Upper lobe of right lung (tissue), 1 donor: Measurements from ENCODE around the gene FKBP10. TPM values are rescaled to one million over a fixed set of nuclear protein-coding genes. Genes with fewer than 3 reads are reported as not detected.

Experiments
- ATAC-seq: fragments of 200-7000 bp; cut with Tn5 transposase; one replicate; pipeline ENCODE4 v1.9.1; 2020; ENCODE audit warnings: mild to moderate bottlenecking, moderate library complexity
- DNase-seq: peaks from one replicate; pipeline ENCODE4 v3.0.0-alpha.2; 2020
- H3K27ac ChIP-seq: fragments of 200-600 bp; one replicate; pipeline ENCODE4 v1.8.0; 2022
- H3K27me3 ChIP-seq: fragments of 200-600 bp; one replicate; pipeline ENCODE4 v1.8.0; 2022; ENCODE audit warnings: mild to moderate bottlenecking
- H3K36me3 ChIP-seq: fragments of 200-600 bp; one replicate; pipeline ENCODE4 v1.8.0; 2022
- H3K4me1 ChIP-seq: fragments of 200-600 bp; one replicate; pipeline ENCODE4 v1.8.0; 2022
- H3K4me3 ChIP-seq: fragments of 200-600 bp; one replicate; pipeline ENCODE4 v1.8.0; 2022; ENCODE audit warnings: mild to moderate bottlenecking
- H3K9me3 ChIP-seq: fragments of 200-600 bp; one replicate; pipeline ENCODE4 v1.8.0; 2022
- CTCF ChIP-seq: fragments of 200-600 bp; IDR thresholded peaks from one replicate; pipeline ENCODE4 v1.8.0; 2022; ENCODE audit warnings: antibody characterized with exemption
- intact Hi-C: fragments of 100-400 bp; cut with DNase I; formaldehyde crosslinking; loops from one replicate; pipeline ENCODE4 v1.11.0; 2022
- total RNA-seq: library from RNA; stranded (reverse); fragmentation: NEBNext Ultra II Directional; extraction: Animal tissue kit (Norgen Biotek cat#: 25700); gene quantifications from one replicate; pipeline ENCODE4 v1.2.1, GENCODE V29; 2021
- donor health status: DM: no; HTN: yes; CAD: no; lungs with severe emphysema.

Gene FKBP10
- total RNA-seq, 1 donor from 2014 or later, result 34.5 TPM

GRCh38 chr17:41811549-41812380, 1.0 kb upstream of the FKBP10 start, which contains the start of gene P3H4:
P3H4 (minus strand) TSS chr17:41811949; CDS start chr17:41811915, 34 bp downstream.
- peak; percentile 90 for DNase-seq

GRCh38 chr17:41813152-41813680, 412 bp downstream of the FKBP10 start:
- Histone ChIP-seq H3K4me1 (peaks cover 25% of the 10 kb centered on the region), H3K27ac (peak overlapping the region; percentile 20), H3K4me3 (peak overlapping the region; percentile 69), H3K9me3 (no peaks in the 10 kb centered on the region), H3K36me3 (no peaks in the 10 kb centered on the region), H3K27me3 (no peaks in the 10 kb centered on the region)
- DNase-seq (no peak), ATAC-seq (no peak)
- TF ChIP-seq CTCF, result no peak
- intact Hi-C loops, result no loop called here

More at GRCh38 chr17:41811549-41812380, 1.0 kb upstream of the FKBP10 start, which contains the start of gene P3H4:
- Histone ChIP-seq H3K27me3 (no peaks in the 10 kb centered on the region), H3K36me3 (no peaks in the 10 kb centered on the region), H3K27ac (peak within 1 kb of the TSS; percentile 72), H3K4me1 (peaks cover 25% of the 10 kb centered on the region), H3K9me3 (no peaks in the 10 kb centered on the region), H3K4me3 (peak within 1 kb of the TSS; percentile 69)
- intact Hi-C loops, result no loop called here
- TF ChIP-seq CTCF, result peak; percentile 70
- ATAC-seq, result peak; percentile 93

- ATAC-seq (no peak), DNase-seq (no peak)
- intact Hi-C loops, result no loop called here
- TF ChIP-seq CTCF, result no peak
- Histone ChIP-seq H3K9me3 (no peaks in the 10 kb centered on the region), H3K36me3 (no peaks in the 10 kb centered on the region), H3K4me1 (peaks cover 25% of the 10 kb centered on the region), H3K27me3 (no peaks in the 10 kb centered on the region), H3K27ac (no peak overlapping the region), H3K4me3 (no peak overlapping the region)
Measured at GRCh38 chr17:41813699-41814124, 908 bp downstream of the FKBP10 start.

- no peaks in the 10 kb centered on the region for H3K36me3 ChIP-seq
- TF ChIP-seq CTCF, result no peak
- DNase-seq, result no peak
- H3K4me3 ChIP-seq, result no peak overlapping the region
- no peak for ATAC-seq
- intact Hi-C loops, result no loop called here
- no peak overlapping the region for H3K27ac ChIP-seq
- H3K4me1 ChIP-seq, result peaks cover 25% of the 10 kb centered on the region
- no peaks in the 10 kb centered on the region for H3K9me3 ChIP-seq
- H3K27me3 ChIP-seq, result no peaks in the 10 kb centered on the region
Measured at GRCh38 chr17:41814195-41814594, 1.4 kb downstream of the FKBP10 start.

- H3K4me1 ChIP-seq, result peaks cover 11% of the 10 kb centered on the region
- ATAC-seq (no peak), DNase-seq (no peak)
- H3K27me3 ChIP-seq, result no peaks in the 10 kb centered on the region
- H3K36me3 ChIP-seq, result no peaks in the 10 kb centered on the region
- H3K9me3 ChIP-seq, result no peaks in the 10 kb centered on the region
- no peak overlapping the region for H3K27ac ChIP-seq
- intact Hi-C loops, result no loop called here
- no peak overlapping the region for H3K4me3 ChIP-seq
- no peak for TF ChIP-seq CTCF
Measured at GRCh38 chr17:41816637-41817320, 4.0 kb downstream of the FKBP10 start.
